HepG2 (cell line): Measurements from ENCODE around the gene TCF7L2. TPM values are rescaled to one million over a fixed set of nuclear protein-coding genes. Genes with fewer than 3 reads are reported as not detected.

ENCODE experiments used
- EHMT2 ChIP-seq: fragments of 200-600 bp; sonication (generic); IDR thresholded peaks from 2 replicates; pipeline ENCODE4 v1.7.0; 2017; ENCODE audit warnings: antibody characterized with exemption, low read depth, low read length, borderline replicate concordance
- GABPA ChIP-seq, 2 experiments: IDR thresholded peaks; 2 replicates each; pipeline ENCODE4 v1.6.1; 2011 to 2016; ENCODE audit warnings: low read depth in 2 of 2, low read length in 1 of 2, missing biosample characterization in 1 of 2, missing genetic modification characterization in 1 of 2
- HNF4G ChIP-seq, 2 experiments: sonication (generic) in 1 of 2; formaldehyde crosslinking in 1 of 2; IDR thresholded peaks; 2 replicates each; pipeline versions ENCODE4 v1.4.0 to v1.6.1; 2011 to 2020; ENCODE audit warnings: borderline replicate concordance in 2 of 2, low read depth in 2 of 2, mild to moderate bottlenecking in 2 of 2, low read length in 1 of 2, missing genetic modification reagents in 1 of 2, moderate library complexity in 1 of 2
- MYC ChIP-seq: sonication (generic); formaldehyde crosslinking; IDR thresholded peaks from 2 replicates; pipeline ENCODE4 v1.9.0; 2021; ENCODE audit warnings: missing genetic modification reagents, borderline replicate concordance
- RNF2 ChIP-seq: fragments of 450-650 bp; conservative IDR thresholded peaks from 2 replicates; pipeline ENCODE4 v1.6.1; 2016; ENCODE audit warnings: low read depth
- TRAFD1 ChIP-seq: sonication (generic); formaldehyde crosslinking; IDR thresholded peaks from 2 replicates; pipeline ENCODE4 v1.5.1; 2020; ENCODE audit warnings: missing genetic modification reagents, mild to moderate bottlenecking, borderline replicate concordance
- ZNF292 ChIP-seq: sonication (generic); formaldehyde crosslinking; IDR thresholded peaks from 2 replicates; pipeline ENCODE4 v1.8.1; 2022; ENCODE audit warnings: mild to moderate bottlenecking, low read depth, missing genetic modification reagents, borderline replicate concordance
- ZNF318 ChIP-seq: sonication (generic); formaldehyde crosslinking; IDR thresholded peaks from 2 replicates; pipeline ENCODE4 v1.4.0; 2020; ENCODE audit warnings: mild to moderate bottlenecking, missing genetic modification reagents
- ZNF34 ChIP-seq: sonication (generic); formaldehyde crosslinking; IDR thresholded peaks from 2 replicates; pipeline ENCODE4 v1.4.0; 2020; ENCODE audit warnings: mild to moderate bottlenecking, missing genetic modification reagents, borderline replicate concordance
- ZNF770 ChIP-seq: sonication (generic); formaldehyde crosslinking; IDR thresholded peaks from 2 replicates; pipeline ENCODE4 v1.5.0; 2020; ENCODE audit warnings: mild to moderate bottlenecking, missing genetic modification reagents
- ZNF773 ChIP-seq: sonication (generic); formaldehyde crosslinking; IDR thresholded peaks from 2 replicates; pipeline ENCODE4 v1.4.0; 2020; ENCODE audit warnings: missing genetic modification reagents, borderline replicate concordance
- polyA plus RNA-seq, 8 experiments: library from polyadenylated mRNA; depleted of rRNA in 3 of 8; stranded (reverse) in 7 of 8; unstranded in 1 of 8; fragments of >200 nt; fragmentation: Illumina TruSeq in 4 of 8; extraction: Trizol in 4 of 8; gene quantifications; 2 replicates each; pipeline versions ENCODE4 v1.2.1 to v1.2.3, GENCODE V29; 2011 to 2016; ENCODE audit warnings: low read depth in 4 of 8, missing spikeins in 1 of 8, mixed read lengths in 1 of 8; ENCODE audit not compliant: insufficient read depth in 1 of 8
- total RNA-seq, 5 experiments: library from RNA; depleted of rRNA; stranded (reverse); fragments of >200 nt; fragmentation: Illumina TruSeq; extraction: Trizol; gene quantifications; 2 replicates each; pipeline ENCODE4 v1.2.3, GENCODE V29; 2016; ENCODE audit warnings: low read depth in 1 of 5
- TF ChIP-seq, protein P1 (sequence below): sonication (generic); formaldehyde crosslinking; IDR thresholded peaks from 2 replicates; pipeline ENCODE4 v1.9.0; 2022; ENCODE audit warnings: missing genetic modification reagents, mild to moderate bottlenecking, borderline replicate concordance

TCF7L2 gene
- total and polyA plus RNA-seq, 2 of the 13 experiments (the other 11 are each of a cell fraction or from before 2014, with no cell fraction given) = 3.9 to 13.7 TPM

- TF ChIP-seq ZNF318 (CRISPR knock-in tag) (no peak), MYC (CRISPR knock-in tag) (no peak), ZNF770 (peak; percentile 45; the same call in 1 of the 2 replicates), ZNF34 (CRISPR knock-in tag) (no peak), TRAFD1 (CRISPR knock-in tag) (no peak), EHMT2 (no peak; the same call in 1 of the 2 replicates), ZNF292 (CRISPR knock-in tag) (peak; percentile 54; the same call in 1 of the 2 replicates), ZNF773 (no peak), RNF2 (no peak), HNF4G (IDR thresholded peaks at IDR 0.05; ENCODE audit: borderline replicate concordance, low read depth, low read length) (peak; percentile 72; the same call in 1 of the 2 replicates), HNF4G (CRISPR knock-in tag; IDR thresholded peaks at IDR 0.05; ENCODE audit: borderline replicate concordance, low read depth) (no peak; the same call in 1 of the 2 replicates), GABPA (IDR thresholded peaks at IDR 0.05; ENCODE audit: low read depth, low read length) (no peak), GABPA (CRISPR knock-in tag; IDR thresholded peaks at IDR 0.05; ENCODE audit: low read depth) (no peak)
- TF ChIP-seq, protein P1, sequence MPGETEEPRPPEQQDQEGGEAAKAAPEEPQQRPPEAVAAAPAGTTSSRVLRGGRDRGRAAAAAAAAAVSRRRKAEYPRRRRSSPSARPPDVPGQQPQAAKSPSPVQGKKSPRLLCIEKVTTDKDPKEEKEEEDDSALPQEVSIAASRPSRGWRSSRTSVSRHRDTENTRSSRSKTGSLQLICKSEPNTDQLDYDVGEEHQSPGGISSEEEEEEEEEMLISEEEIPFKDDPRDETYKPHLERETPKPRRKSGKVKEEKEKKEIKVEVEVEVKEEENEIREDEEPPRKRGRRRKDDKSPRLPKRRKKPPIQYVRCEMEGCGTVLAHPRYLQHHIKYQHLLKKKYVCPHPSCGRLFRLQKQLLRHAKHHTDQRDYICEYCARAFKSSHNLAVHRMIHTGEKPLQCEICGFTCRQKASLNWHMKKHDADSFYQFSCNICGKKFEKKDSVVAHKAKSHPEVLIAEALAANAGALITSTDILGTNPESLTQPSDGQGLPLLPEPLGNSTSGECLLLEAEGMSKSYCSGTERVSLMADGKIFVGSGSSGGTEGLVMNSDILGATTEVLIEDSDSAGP (CRISPR knock-in tag) = peak; percentile 19; the same call in 1 of the 2 replicates
Observed at GRCh38 chr10:113007343-113007771, 57.3 kb downstream of the TCF7L2 start (continued).
